Right atrium auricular region (tissue), 2 donors: ENCODE data around the gene DLGAP4. TPM values are rescaled to one million over a fixed set of nuclear protein-coding genes. Genes with fewer than 3 reads are reported as not detected.
A peak's percentile ranks its signal among the peaks of the same experiment; 100 is the strongest.

Experiments
- DNase-seq: peaks from one replicate; pipeline ENCODE4 v3.0.0-alpha.2; 2019; ENCODE audit warnings: low spot score
- H3K27ac ChIP-seq, 2 donors: fragments of 200-600 bp; sonication (generic); 1 replicate in 1 of 2; 2 replicates in 1 of 2; pipeline ENCODE4 v1.5.1; 2016 to 2019
- H3K27me3 ChIP-seq, 2 donors: fragments of 200-600 bp; sonication (generic); one replicate each; pipeline versions ENCODE4 v1.5.1 to v1.6.0; 2017 to 2019
- H3K36me3 ChIP-seq: fragments of 200-600 bp; sonication (generic); one replicate; pipeline ENCODE4 v1.5.1; 2016
- H3K4me1 ChIP-seq, 2 donors: fragments of 200-600 bp; sonication (generic); one replicate each; pipeline versions ENCODE4 v1.5.1 to v1.6.0; 2017 to 2019
- H3K4me3 ChIP-seq, 2 donors: fragments of 200-600 bp; sonication (generic); 1 replicate in 1 of 2; 2 replicates in 1 of 2; pipeline ENCODE4 v1.5.1; 2017 to 2019; ENCODE audit warnings: mild to moderate bottlenecking in 1 of 2, moderate library complexity in 1 of 2
- H3K9me3 ChIP-seq, 2 donors: fragments of 200-600 bp; sonication (generic); one replicate each; pipeline ENCODE4 v1.5.1; 2019
- total RNA-seq, 2 donors: library from RNA; depleted of rRNA; stranded (reverse); fragments of >200 nt; gene quantifications; one replicate each; pipeline ENCODE4 v1.1.0, GENCODE V29; 2016
- TF ChIP-seq, protein P1 (sequence below), 2 donors: fragments of 200-600 bp; sonication (generic); IDR thresholded peaks; one replicate each; pipeline ENCODE4 v1.5.1; 2019; ENCODE audit warnings: antibody characterized with exemption in 2 of 2

The DLGAP4 gene
- total RNA-seq, 2 donors from 2014 or later = 30.0 to 50.2 TPM

- peaks cover 23% of the 10 kb centered on the region for H3K36me3 ChIP-seq
- no peaks in the 10 kb centered on the region for H3K9me3 ChIP-seq
- H3K4me3 ChIP-seq = no peak overlapping the region
- H3K4me1 ChIP-seq = peaks cover 0 to 90% of the 10 kb centered on the region in 2 donors
- TF ChIP-seq, protein P1, sequence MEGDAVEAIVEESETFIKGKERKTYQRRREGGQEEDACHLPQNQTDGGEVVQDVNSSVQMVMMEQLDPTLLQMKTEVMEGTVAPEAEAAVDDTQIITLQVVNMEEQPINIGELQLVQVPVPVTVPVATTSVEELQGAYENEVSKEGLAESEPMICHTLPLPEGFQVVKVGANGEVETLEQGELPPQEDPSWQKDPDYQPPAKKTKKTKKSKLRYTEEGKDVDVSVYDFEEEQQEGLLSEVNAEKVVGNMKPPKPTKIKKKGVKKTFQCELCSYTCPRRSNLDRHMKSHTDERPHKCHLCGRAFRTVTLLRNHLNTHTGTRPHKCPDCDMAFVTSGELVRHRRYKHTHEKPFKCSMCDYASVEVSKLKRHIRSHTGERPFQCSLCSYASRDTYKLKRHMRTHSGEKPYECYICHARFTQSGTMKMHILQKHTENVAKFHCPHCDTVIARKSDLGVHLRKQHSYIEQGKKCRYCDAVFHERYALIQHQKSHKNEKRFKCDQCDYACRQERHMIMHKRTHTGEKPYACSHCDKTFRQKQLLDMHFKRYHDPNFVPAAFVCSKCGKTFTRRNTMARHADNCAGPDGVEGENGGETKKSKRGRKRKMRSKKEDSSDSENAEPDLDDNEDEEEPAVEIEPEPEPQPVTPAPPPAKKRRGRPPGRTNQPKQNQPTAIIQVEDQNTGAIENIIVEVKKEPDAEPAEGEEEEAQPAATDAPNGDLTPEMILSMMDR (IDR thresholded peaks at IDR 0.05) = peak; percentile 30 to 52
- no peak for DNase-seq
- peak overlapping the region; percentile 45 to 77 for H3K27ac ChIP-seq
- H3K27me3 ChIP-seq = no peaks in the 10 kb centered on the region
Measured at GRCh38 chr20:36493051-36493800, 187.1 kb downstream of the DLGAP4 start.

DNA sequence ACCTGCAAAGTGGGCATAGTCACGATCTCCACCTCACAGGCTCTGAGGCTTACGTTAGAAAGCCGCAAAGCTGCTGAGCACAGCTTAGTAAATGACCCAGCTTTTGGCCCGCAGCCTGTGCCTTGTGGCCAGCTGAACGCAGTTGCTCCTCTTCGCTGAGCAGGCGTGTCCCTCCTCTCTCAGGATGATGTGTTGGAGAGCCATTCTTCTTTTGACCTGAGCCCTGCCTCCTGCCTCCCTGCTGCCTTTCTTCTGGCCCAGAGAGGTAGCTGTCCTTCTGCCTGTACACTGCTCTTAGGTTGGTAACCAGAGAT, 187.6 kb downstream of the DLGAP4 start:
- DNase-seq = peak; percentile 79

DNA sequence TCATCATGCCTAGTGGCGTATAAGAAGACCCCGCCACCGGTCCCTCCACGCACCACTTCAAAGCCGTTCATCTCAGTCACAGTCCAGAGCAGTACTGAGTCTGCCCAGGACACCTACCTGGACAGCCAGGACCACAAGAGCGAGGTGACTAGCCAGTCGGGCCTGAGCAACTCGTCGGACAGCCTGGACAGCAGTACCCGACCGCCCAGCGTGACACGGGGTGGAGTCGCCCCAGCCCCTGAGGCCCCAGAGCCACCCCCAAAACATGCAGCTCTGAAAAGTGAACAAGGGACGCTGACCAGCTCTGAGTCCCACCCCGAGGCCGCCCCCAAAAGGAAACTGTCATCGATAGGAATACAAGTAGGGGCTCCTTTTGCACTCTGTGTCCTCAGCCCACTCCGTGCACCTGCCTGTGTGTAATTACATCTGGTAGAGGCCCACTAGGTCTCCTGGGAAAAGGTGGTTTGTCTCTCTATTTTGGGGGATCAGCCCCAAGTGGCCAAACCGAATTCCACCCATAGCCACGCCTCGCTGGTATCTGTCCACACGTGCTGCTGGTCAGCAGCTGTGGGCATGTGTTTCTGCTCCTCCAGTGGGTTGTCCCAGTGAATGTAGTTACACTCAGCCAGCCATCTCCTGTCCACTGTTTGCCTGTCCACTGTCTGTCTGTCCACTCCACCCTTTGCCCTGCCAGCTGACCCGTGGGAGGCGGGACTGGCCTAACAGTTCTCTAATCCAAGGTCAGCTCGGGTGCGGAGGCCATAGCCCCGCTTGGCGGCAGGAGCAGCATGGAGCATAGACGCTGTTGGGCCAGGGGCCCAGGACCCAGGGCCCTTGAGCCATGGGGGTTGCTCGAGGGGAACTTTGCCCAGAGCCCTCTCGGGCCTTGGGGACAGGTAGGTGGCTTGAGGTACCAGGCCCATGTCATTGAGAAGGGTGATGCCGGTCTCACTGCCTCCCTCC, 190.8 kb downstream of the DLGAP4 start:
- H3K36me3 ChIP-seq = peaks cover 60% of the 10 kb centered on the region
- peaks cover 0 to 75% of the 10 kb centered on the region in 2 donors for H3K4me1 ChIP-seq
- H3K4me3 ChIP-seq = no peak overlapping the region
- H3K9me3 ChIP-seq = no peaks in the 10 kb centered on the region
- H3K27ac ChIP-seq = no peak overlapping the region
- TF ChIP-seq, protein P1 (IDR thresholded peaks at IDR 0.05) = no peak
- no peak for DNase-seq
- no peaks in the 10 kb centered on the region for H3K27me3 ChIP-seq

More for the DNA sequence above, 187.6 kb downstream of the DLGAP4 start:
- Histone ChIP-seq H3K36me3 (peaks cover 28% of the 10 kb centered on the region), H3K27me3 (no peaks in the 10 kb centered on the region), H3K4me1 (peaks cover 0 to 94% of the 10 kb centered on the region in 2 donors), H3K27ac (peak overlapping the region; percentile 56 to 77), H3K4me3 (no peak overlapping the region), H3K9me3 (no peaks in the 10 kb centered on the region)
- TF ChIP-seq, protein P1 (IDR thresholded peaks at IDR 0.05) = no peak

DNA sequence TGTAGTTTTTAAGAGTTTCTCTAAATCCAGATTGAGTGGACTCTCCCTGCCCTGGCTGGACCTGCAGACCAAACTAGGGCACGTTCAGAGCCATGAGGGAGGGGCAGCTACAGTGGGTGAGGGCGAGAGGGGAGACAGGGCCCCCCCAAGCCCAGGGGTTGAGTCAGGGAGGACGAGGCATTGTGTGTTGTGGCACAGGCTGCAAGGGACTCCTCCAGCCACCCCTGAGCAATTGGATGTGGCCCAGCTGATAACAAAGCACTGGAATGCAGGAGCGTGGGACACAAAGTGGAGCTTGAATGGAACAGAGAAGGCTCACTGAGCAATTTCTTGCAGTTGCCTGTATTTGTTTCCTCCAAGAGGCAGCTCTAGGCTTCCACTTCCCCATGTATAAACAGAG, 191.7 kb downstream of the DLGAP4 start:
- Histone ChIP-seq H3K36me3 (peaks cover 65% of the 10 kb centered on the region), H3K4me1 (peaks cover 0 to 66% of the 10 kb centered on the region in 2 donors), H3K27me3 (no peaks in the 10 kb centered on the region), H3K4me3 (no peak overlapping the region), H3K9me3 (no peaks in the 10 kb centered on the region), H3K27ac (peak overlapping the region; percentile 52 to 73)
- no peak for DNase-seq
- TF ChIP-seq, protein P1 (IDR thresholded peaks at IDR 0.05) = no peak

DNA sequence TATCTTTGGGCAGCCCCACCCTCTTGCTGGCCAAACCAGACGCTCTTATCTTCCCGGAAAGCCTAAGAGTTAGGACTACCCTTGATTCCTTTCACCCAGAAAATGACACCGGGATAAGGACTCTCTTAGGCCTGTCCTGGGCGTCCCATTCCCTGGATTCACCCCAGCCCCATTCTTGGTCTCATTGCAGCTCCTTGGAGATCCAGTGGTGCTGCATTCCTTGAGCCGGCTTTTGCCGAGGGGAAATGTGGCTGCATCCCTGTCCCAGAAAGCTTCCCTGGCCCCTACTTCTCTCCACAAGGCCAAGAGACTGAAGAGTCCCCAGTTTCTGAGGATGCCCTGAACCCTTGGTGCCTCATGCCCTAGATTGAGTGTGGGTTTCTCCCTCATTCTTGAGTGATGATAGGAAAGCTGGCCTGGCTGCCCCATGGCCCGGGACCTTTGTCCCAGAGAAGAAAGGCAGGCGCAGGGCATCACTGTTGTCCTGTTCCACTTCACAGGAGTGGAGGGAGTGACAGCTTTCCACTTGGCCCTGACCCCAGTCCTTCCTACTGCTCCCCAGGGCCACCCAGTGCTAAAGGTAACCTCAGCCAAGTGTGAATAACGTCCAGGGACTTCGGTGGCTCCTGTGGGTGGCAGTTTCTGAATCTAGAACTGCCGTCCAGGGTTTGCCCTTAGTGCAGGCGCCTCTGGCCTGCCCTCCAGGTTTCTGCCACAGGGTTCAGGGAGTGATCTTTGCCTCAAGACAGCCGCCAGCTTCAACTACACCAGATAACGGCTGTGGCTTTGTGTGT, 192.4 kb downstream of the DLGAP4 start:
- TF ChIP-seq, protein P1 (IDR thresholded peaks at IDR 0.05) = no peak
- H3K27me3 ChIP-seq = no peaks in the 10 kb centered on the region
- peaks cover 0 to 59% of the 10 kb centered on the region in 2 donors for H3K4me1 ChIP-seq
- H3K27ac ChIP-seq = peak overlapping the region; percentile 52 to 73
- H3K9me3 ChIP-seq = no peaks in the 10 kb centered on the region
- peaks cover 71% of the 10 kb centered on the region for H3K36me3 ChIP-seq
- H3K4me3 ChIP-seq = no peak overlapping the region
- peak; percentile 67 for DNase-seq
